Fibroblast of lung (primary cell): ENCODE measurements around the gene ITPK1.

Experiments used
- CTCF ChIP-seq, 2 donors: IDR thresholded peaks in 1 of 2; conservative IDR thresholded peaks in 1 of 2; 1 replicate in 1 of 2; 2 replicates in 1 of 2; pipeline ENCODE4 v1.5.1; 2011 to 2012; ENCODE audit warnings: low read length in 2 of 2, control low read depth in 1 of 2, inconsistent platforms in 1 of 2, low read depth in 1 of 2, mild to moderate bottlenecking in 1 of 2
- EZH2 ChIP-seq: IDR thresholded peaks from 2 replicates; pipeline ENCODE4 v1.5.1; 2012; ENCODE audit warnings: low read length, control low read depth, mild to moderate bottlenecking; ENCODE audit errors: missing control alignments

GRCh38 chr14:93046705-93047050 is 69.0 kb downstream of the ITPK1 start:
- TF ChIP-seq CTCF (conservative IDR thresholded peaks at IDR 0.05 in 1 of 2, IDR thresholded peaks at IDR 0.05 in 1 of 2; ENCODE audit: low read depth in 1 of 2, low read length in 2 of 2) (no peak), EZH2 (no peak)
